ENCODE results near the gene TRHDE.

- TF ChIP-seq GATA2 (IDR thresholded peaks at IDR 0.05; ENCODE audit: low read depth, low read length) (no peak), GATA3 (IDR thresholded peaks at IDR 0.05; ENCODE audit: low read depth, low read length) (no peak)
Observed at GRCh38 chr12:72366255-72366654, 94.1 kb downstream of the TRHDE start.
